GM19395 (cell line): Measurements from ENCODE around the gene FGF12.

ENCODE experiments used
- ATAC-seq: cut with Tn5 transposase; IDR thresholded peaks from one replicate; pipeline ENCODE4 v1.9.1; 2021; ENCODE audit warnings: mild to moderate bottlenecking, moderate library complexity; ENCODE audit not compliant: unreplicated experiment

Gene FGF12

DNA sequence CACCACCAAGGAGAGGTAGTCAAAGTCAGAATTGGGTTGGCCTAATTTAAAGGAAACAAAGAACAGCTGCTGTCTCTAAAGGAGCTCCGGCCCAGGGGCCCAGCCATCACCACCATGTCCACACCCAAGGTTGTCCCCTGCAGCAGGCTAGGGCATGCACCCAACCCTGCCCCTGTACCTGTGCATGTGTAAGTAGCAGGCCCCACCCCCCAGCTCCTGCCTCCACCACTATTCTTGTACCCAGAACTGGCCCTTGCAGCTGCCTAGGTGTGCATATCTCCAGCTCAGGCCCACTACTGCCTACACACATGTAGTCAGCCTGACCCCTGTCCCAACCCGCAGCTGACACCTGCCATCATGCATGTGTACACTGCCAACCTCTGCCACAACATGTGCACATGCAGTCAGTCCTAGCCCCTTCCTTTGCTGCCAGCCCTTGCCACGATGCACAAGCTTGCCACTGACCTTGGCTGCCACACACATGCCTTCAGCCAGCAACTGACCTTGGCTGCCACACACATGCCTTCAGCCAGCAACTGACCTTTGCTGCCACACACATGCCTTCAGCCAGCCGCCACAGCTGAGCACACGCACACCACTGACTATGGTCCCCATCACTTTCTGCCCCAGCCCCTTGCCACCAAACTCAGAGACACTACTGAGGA is 39.7 kb downstream of the FGF12 start:
- ATAC-seq: no peak

DNA sequence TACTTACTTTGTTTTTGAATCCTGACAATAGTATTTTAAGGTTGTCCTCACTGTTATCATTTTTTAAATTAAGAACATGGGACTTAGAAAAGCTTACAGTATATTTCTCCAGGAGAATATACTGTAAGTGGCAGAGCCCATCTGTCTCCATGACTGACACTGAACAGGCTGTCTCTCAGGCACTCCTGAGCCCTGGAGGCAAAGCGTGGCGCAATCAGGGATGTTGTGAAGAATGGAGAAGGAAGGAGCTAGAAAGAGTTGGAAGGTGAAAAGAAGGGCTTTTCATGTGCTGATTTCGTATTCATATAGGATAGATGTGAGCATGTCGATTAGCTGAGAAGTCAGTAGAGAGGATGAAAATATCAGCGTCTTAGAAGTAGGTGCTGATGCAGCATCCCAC is 41.5 kb downstream of the FGF12 start:
- no peak for ATAC-seq

DNA sequence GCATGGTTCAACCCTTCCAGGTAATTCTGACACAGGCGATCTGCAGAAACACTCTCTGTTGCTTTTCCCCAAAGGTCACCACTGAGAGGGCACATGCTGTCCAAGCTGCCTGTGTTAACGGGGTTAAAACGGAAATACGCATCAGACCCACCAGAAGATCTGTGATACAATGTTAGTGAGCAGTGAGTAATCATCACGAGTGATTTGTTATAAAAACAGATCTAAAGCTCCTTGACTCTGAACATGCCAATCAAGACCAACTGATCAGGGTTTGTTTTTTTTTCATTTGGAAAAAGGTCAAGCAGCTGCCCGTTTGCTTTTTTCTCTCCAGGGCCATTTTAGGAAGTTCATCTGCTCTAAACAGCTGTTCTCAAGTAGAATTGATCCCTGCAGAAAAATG is 43.2 kb downstream of the FGF12 start:
- no peak for ATAC-seq

DNA sequence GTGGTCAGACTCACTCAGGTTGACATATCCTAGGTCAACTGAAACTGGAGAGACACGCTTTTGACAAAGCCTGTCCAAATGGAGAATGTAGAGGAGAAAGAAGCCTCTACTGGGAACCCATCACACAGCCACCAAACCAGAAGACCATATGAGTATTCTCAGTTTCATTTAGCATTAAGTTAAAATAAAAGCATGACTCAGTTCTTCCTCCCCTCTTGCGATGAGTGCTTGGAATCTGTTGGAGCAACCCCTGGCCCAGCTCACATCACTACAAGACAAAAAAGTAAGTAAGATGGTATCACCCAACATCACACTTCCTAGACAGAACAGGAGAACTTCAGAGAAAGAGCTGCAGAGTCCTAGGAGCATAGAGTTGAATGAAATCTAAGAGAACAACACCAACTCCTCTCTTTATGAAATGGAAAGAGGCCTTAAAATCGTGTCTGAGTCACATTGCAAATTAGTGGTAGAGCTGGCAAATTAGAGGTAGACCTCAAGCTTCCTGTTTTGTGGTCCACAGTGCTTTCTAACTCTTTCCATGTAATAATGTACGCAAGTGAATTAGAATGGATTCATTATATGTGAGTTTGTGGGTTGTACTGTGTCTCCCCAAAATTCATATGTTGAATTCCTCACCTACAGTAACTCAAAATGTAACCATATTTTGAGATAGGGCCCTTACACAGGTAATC is 51.2 kb downstream of the FGF12 start:
- ATAC-seq: peak; percentile 84

DNA sequence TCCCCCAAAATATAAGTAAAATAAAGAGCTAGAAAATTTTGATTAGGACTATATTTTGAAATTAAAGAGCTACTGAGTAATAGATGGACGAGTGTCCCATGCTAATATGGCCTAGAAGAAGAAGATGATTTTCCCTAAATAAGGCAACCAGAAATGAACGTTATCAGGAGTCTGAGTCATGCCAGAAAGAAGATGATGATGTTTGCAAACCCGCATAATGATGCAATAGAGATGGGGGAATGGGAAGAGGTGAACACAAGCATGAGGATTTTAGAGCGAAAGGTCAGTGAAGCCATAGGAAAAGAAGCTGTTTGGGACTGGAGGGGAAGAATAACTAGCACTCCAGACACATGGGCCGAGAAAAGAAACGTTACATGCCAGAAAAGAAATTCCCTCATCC is 71.7 kb downstream of the FGF12 start:
- ATAC-seq: no peak

DNA sequence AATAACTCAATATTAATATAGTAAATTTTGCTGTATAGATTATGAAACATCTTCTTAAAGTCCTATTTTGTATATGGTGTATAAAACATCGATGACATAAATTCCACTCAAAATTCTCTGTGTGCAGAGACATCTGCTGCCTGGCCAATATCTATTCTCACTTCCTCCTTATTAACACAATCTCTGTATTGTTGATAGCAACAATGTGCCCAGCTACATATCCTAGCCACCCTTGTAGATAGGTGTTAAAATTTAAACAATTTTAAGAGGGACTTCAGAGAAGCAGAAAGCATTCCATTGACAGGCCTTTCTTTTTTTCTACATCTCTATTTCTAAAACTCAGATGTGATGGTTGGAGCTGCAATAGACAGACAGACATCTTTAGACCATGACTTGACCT is 72.3 kb downstream of the FGF12 start:
- no peak for ATAC-seq

DNA sequence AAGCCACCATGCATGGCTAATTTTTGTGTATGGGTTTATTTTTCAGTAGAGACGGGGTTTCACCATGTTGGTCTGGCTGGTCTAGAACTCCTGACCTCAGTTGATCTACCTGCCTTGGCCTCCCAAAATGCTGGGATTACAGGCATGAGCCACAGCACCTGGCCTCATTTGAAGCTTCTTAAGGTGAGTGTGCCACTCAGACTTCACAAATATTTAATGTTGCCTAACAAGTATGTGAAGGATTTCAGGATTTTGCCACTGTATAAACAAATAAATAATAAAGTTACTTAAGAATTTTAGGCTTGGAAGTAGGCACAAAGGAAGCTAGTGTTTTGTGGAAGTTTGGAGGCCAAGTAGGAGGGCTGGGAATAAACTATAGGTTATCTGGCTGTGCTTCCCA is 73.5 kb downstream of the FGF12 start:
- ATAC-seq: no peak

DNA sequence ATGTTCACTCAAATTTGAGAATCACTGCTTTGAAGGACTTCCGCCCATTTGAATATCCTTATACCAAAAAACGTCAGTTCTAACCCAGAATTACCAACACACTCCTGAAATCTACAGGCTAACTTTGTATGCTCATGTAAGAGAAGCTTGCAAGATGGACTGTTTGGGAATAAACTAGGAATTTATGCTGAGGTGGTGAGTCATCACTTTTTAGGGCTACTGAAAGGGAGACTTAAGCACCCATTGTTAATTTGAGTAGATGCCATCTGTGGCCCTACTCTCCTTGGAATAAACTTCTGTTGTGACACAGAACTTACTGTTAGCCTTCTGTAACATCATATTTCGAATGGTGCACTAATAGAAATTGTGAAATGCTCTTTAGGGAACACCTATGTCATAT is 74.6 kb downstream of the FGF12 start:
- ATAC-seq: no peak

DNA sequence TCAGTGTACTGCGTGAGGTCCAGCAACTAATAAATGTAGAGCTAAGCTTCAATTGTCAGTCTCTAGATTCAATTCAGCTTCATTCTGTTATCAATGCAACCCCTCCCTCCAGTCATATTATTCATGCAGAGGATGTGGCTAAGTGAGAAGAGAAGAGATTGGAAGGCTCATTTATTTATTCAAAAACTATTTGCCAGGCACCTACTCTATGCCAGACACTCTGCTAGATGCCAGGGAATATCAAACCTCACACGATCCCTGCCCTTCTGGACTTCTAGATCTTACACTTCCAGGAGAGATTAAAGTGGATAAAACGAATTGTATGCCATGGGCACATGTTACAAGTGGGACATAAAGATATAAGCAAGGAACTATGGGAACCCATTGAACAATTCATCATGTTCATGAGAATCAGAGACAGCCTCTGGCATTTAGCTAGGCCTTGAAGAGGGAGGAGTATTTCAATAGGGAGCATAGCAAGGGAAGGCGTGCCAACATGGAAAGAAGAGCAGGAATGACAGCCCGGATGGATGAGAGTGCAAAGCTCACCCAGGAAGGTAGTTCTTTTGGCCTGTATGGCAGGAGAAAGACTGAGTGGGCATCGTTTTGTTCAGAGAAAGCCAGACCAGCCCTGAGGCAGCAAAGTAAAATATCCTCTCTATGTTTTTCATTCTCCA is 75.4 kb downstream of the FGF12 start:
- no peak for ATAC-seq

DNA sequence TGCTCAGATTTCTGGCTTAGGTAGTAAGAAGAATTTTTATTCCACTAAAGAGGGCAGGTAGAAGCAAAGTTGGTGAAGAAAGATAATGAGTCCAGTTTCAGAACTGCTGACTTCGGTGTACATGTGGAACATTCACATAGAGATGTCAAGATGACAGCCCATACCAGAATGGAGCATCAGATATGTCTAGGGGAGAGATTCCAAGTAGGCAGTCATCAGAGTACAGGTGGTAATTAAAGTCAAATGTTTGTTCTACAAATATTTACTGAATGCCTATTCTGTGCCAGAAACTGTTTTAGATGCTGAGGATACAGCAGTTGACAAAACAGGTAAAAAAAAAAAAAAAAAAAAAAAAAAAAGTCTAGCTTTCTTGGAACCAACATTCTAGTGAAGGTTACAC is 81.9 kb downstream of the FGF12 start:
- no peak for ATAC-seq

DNA sequence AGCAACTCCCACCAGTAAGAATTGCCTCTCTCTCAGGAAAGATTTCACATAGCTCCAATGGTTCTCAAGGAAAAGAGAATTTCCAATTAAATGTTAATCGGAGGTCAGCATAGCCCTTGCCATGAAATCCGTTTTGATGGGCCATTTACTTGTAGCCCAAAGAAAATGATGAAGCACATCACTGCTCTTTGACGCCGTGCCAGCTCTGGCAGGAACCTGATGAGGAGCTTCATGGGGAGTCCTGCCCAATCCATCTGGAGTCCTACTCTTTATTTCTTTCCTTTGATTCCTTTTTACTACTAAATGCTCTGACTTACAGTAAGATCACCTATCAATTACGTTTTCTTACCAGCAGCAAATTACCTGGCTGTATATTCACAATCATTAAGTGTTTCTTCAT is 84.7 kb downstream of the FGF12 start:
- no peak for ATAC-seq

DNA sequence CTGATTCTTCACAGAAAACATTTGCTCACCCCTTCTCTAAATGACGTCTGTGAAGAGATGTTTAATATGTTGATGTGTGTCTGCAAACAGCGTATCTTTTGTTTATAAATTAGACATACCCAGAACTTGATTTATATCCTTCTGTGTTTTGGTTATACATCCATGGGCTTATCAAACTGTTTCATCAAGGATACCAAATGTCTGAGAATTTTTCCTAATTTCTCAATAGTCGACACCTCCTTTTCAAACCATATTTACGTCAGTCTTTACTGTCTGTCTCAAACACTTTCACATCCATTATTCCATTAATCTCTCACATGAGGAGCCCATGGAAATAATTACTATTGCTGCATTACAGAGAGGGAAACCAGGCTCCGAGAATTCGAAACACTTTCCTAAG is 85.4 kb downstream of the FGF12 start:
- ATAC-seq: no peak

DNA sequence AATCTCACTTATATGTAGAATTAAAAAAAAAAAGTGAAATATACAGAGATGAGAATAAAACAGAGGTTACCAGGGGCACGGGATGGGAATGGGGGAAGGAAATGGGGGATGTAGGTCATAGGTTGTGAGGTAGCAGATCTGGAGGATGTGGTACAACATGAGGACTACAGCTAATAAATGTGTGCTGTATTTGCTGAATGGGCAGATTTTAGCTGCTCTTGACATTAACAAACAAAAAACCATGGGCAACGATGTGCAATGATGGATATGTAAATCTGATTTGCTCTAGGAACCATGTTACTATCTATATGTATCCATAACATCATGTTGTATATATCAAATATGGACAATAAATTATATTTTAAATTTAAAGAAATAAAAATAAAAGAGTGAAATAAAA is 87.4 kb downstream of the FGF12 start:
- no peak for ATAC-seq

DNA sequence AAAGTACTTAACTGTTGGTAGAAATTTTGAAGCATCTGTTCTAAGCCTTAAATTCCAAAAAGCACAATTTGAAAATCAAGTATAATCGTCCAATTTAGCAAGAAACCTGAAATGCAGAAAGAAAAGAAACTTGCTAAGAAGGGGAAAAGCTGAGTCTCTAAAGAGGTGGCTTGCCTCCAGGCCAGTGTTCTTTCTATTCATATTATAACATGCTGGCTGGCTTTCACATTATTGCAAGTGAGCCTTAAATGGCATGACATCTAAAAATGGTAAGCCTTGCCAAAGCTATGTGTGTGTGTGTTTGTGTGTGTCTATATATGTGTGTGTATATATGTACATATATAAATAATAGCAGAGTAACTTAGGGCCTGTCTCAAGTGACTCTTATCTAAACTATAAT is 89.5 kb downstream of the FGF12 start:
- no peak for ATAC-seq

DNA sequence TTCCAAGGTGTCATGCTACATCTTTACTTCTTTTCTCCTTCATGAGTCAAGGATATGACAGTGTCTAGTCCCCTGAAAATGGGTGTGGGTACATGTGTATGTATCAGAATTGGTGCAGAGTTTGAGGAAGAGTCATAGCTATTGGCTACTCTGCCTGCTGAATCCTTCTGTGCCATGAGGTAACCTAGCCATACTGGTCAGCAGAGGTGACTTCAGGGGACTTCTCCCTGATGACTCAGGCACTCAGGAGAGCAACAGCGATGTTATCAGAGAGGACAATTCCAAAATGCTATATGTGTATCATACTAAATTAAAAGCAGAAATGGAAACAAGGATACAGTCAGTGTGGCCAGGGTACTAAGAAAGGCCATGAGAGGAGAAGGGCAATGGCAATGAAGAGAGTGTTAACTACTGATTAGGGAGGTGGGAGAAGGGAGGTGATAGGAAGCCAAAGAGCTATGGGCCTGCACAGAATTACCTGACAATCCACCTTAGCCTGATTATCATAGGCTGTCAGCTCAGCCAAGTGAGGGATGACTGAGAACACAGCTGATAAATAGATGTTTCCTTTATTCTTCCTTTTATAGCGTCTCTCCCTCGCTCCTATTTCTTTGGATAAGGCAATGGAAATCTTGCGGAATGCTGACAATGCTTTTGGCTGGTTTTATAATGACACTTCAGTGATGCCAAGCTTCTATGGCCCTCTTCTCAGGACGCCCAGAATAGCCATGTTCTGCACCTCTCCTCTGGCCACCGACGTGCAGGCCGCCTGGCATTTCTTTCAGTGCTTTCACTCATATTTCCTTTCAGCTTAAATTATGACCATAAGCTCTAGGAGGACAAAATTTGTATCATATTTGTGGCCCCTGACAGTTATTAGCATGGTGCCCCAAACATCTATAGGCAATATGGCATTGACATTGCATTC is 90.6 kb downstream of the FGF12 start:
- ATAC-seq: no peak

DNA sequence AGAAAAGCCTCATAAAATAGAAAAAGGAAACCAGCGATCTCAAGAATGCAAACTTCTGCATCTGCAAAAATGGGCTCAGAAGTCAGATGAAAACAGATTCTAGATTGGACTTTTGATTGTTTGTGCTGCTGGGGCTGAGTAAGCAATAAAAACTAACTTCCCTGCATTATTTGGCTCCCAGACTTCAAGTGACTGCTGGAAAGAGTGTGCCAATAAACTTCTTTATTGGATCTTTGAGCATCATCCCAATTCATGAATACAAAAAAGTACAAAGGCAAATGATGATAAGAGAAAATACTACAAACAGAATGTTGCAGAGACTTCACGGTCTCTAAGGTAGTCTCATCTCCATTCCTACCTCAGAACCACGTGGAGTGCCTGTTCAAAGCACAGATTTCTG is 97.9 kb downstream of the FGF12 start:
- no peak for ATAC-seq

DNA sequence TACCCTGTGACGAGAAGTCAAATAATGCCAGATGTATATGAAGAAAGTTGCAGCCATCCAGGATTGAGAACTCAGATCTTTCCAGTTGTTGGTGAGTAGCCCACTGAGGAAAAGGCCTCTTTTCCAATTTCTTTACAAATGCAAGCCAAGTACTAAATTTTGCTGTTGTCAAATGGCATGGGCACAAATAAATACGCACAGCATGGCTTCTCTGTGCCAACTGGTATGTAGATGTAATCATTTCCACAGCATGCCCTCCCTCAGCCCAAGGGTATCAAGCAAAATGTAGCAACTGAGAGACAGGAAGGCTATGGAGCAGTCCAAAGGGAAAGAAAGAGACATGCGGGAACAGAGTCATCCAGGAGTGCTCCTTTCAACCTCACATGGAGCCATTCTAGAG is 105.4 kb downstream of the FGF12 start:
- no peak for ATAC-seq

DNA sequence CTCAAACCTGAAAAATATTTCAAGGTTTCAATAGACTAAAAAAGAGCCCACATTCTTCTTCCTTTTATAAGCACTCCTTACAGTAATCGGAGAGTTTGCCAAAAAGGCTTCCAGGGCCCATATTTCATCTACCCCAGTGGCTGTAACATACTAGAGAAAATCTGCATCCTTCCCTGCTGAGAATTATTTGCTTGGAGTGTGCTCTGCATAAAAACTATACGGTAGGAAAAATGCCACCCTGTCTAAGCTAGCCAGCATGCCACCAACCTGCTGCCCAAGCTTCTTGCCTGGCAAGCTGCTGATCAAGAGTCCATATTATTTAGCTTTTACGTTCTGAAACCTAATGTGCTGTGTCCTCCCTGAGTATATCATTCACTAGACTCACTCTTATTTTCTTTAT is 107.1 kb downstream of the FGF12 start:
- ATAC-seq: no peak

DNA sequence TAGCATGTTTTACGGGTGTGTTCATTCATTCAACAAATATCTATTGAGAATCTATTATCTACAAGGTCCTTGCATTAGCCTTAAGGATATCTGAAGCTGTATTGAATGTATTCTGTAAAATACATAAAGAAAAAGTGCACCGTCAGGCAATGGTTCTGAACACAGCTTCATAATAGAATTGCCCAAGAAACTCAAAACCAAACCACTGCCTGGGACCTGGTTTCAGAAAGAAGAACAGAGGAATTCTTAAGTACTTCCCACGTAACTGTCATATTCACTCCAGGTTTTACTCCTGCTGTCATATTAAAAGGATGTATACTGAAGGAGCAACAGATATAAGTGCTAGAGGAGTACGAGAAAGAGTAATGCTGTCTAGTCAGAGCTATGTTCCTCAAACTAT is 115.9 kb downstream of the FGF12 start:
- ATAC-seq: no peak

DNA sequence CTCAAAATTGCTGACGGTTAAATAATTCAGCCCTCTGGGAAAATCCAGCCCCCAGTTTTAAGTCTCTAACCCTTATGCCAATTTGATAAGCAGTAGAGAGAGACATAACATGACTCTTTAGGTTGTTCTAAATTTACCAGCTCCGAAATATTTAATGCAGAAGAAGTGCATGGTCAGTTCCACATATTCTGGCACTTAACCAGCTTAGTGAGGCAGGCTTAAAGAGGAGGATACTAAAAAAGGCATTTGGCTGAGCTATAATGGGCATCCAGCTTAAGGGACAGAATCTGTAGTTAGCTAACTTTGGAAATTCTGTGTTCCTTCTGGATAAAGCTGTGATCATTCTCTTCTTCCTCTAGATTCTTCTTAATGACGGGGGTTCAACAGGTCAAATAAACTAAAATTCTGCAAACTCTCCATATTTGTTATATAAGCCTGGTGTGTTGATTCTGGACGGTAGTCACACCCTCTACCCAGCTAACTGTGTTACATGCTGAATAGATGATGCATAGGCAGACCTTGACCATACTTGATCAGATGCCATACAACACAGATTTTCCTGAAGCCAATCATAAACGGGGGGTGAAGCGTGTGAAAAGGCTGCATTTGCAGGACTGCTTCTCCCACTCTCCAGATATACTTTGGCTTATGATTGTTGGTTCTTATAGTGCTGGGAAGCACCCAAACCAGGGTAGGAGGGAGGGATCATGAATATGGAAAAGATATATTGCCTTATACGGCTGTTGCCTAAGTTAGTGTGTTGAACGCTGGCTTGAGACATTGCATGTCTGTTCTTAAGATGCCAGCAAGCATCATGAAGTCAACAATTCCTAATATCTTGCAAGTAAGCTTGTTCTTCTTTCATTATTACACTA is 118.4 kb downstream of the FGF12 start:
- no peak for ATAC-seq
